Nephron progenitor cell (in vitro differentiated cells): Measurements from ENCODE around the gene GPSM1.

ENCODE experiments used
- DNase-seq: peaks from one replicate; pipeline ENCODE4 v3.0.0; 2021
- H3K27ac Mint-ChIP-seq: 2 replicates; pipeline ENCODE4 v1.8.0; 2021; ENCODE audit warnings: mild to moderate bottlenecking, moderate library complexity, mixed read lengths
- H3K27me3 Mint-ChIP-seq: 2 replicates; pipeline ENCODE4 v1.8.0; 2021; ENCODE audit warnings: mild to moderate bottlenecking, low read depth, mixed read lengths; ENCODE audit not compliant: poor library complexity
- H3K36me3 Mint-ChIP-seq: 2 replicates; pipeline ENCODE4 v1.8.0; 2021; ENCODE audit warnings: low read depth, mixed read lengths
- H3K4me1 Mint-ChIP-seq: 2 replicates; pipeline ENCODE4 v1.8.0; 2021; ENCODE audit warnings: mixed read lengths
- H3K4me3 Mint-ChIP-seq: 2 replicates; pipeline ENCODE4 v1.8.0; 2021; ENCODE audit warnings: mild to moderate bottlenecking, moderate library complexity, mixed read lengths
- H3K9me3 Mint-ChIP-seq: 2 replicates; pipeline ENCODE4 v1.8.0; 2021; ENCODE audit warnings: mild to moderate bottlenecking, moderate library complexity, mixed read lengths
- CTCF ChIP-seq: fragments of 200-600 bp; sonication (generic); IDR thresholded peaks from 2 replicates; pipeline ENCODE4 v1.5.0; 2021; ENCODE audit warnings: antibody characterized with exemption

Gene GPSM1

DNA sequence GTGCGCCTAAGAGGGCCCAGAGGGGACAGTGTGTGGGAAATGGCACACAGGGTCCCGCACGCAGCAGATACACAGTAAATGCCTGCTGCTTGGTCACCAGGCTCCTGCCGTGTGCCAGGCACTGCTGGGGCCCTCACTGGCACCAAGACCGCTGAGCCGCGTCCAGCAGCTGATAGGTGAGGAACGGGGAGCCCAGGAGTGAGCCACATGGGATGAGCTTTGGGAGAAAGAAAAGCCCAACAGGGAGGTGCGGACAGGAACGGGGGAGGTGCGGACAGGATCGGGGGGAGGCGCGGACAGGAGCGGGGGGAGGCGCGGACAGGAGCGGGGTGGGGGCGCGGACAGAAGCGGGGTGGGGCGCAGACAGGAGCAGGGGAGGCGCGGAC, 16.5 kb downstream of the GPSM1 start:
- Mint-ChIP-seq H3K4me3 (no peak overlapping the region), H3K27ac (no peak overlapping the region)

DNA sequence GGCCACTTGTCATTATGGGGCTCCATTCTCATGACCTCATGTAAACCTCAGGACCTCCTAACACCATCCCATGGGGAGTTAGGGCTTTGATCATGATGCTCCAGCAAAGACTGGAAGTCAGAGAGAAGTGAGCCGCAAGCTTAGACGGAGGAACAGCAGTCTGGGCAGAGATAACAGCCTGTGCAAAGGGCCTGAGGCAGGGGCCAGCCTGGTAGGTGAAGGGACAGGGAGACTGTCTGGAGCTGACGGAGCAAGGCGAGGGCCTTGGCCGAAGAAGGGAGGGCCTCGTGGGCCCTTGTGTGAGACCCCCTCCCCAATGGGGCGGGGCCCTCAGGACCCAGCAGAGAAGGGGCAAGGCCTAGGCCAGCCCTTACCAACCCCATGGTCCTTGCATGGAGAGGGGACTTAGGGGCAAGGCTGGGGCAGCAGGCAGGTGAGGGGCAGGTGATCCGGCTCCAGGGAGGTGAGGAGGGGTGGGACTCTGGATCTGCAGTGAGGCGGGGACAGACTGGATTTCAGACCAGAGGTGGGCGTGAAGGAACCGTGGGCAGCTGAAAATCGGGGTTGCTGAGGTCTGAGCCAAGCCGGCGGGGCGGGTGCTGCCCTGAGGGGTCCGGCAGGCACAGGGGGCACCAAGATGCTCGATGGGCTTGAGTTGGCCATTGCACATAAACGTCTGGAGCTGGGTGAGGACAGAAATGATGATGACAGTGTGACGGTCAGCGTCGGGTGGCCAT, 17.4 kb downstream of the GPSM1 start:
- no peak overlapping the region for H3K27ac Mint-ChIP-seq
- no peaks in the 10 kb centered on the region for H3K27me3 Mint-ChIP-seq
- H3K9me3 Mint-ChIP-seq, result no peaks in the 10 kb centered on the region
- DNase-seq, result no peak
- TF ChIP-seq CTCF, result no peak
- peaks cover 32% of the 10 kb centered on the region for H3K4me1 Mint-ChIP-seq
- no peaks in the 10 kb centered on the region for H3K36me3 Mint-ChIP-seq
- H3K4me3 Mint-ChIP-seq, result no peak overlapping the region

More for the DNA sequence above, 16.5 kb downstream of the GPSM1 start:
- Mint-ChIP-seq H3K4me1 (peaks cover 38% of the 10 kb centered on the region), H3K9me3 (no peaks in the 10 kb centered on the region), H3K36me3 (no peaks in the 10 kb centered on the region), H3K27me3 (no peaks in the 10 kb centered on the region)
- no peak for DNase-seq
- TF ChIP-seq CTCF, result no peak

GRCh38 chr9:136345281-136346156, 18.2 kb downstream of the GPSM1 start:
- TF ChIP-seq CTCF, result peak; percentile 40
- no peak overlapping the region for H3K4me3 Mint-ChIP-seq
- DNase-seq, result peak; percentile 74
- no peaks in the 10 kb centered on the region for H3K27me3 Mint-ChIP-seq
- no peaks in the 10 kb centered on the region for H3K36me3 Mint-ChIP-seq
- peaks cover 32% of the 10 kb centered on the region for H3K4me1 Mint-ChIP-seq
- H3K9me3 Mint-ChIP-seq, result no peaks in the 10 kb centered on the region
- no peak overlapping the region for H3K27ac Mint-ChIP-seq

DNA sequence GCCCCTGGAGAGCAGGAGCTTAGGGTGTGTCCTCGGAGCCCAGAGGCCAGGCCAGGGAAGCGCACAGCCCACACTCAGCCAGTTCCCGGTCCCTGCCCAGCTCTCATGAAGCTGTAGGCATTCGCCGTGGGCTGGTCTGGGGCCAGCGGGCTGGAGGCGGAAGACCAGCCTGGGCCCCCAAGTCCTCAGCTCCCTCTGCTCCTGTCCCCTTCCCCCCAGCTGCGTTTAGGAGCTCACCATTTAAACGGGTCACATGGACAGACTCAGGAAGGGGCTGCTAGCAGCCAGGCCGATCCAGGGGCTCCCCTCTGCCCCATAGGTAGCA, 18.8 kb downstream of the GPSM1 start:
- H3K9me3 Mint-ChIP-seq, result no peaks in the 10 kb centered on the region
- H3K27me3 Mint-ChIP-seq, result no peaks in the 10 kb centered on the region
- H3K36me3 Mint-ChIP-seq, result no peaks in the 10 kb centered on the region
- H3K27ac Mint-ChIP-seq, result no peak overlapping the region
- DNase-seq, result no peak
- TF ChIP-seq CTCF, result no peak
- peaks cover 32% of the 10 kb centered on the region for H3K4me1 Mint-ChIP-seq
- H3K4me3 Mint-ChIP-seq, result no peak overlapping the region

DNA sequence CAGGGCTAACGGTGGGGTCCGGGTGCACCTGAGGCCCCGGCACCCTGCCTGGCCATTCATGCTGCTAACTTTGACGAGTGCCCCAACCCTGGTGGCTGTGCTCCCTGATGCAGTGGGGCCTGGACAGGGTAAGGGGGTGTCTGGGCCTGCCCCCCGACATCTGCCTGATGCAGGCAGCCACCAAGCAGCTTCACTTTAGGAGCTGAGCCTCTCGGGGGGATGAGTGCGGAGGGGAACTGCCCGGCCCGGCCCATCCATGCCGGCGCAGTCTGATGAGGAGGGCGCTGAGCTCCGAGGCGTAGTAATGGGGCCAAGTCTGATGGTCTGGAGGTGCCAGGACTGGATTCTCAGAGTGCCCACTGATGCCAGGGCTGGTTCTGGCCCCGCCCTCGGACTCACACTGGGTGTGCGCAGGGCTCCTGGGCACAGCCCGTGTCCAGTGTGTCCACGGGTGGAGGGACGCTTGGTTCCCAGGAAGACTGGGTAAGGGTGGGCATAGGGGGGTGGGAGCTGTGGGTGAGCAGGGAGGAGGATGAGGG, 19.7 kb downstream of the GPSM1 start:
- peaks cover 28% of the 10 kb centered on the region for H3K4me1 Mint-ChIP-seq
- no peak for TF ChIP-seq CTCF
- H3K36me3 Mint-ChIP-seq, result no peaks in the 10 kb centered on the region
- H3K4me3 Mint-ChIP-seq, result no peak overlapping the region
- no peak for DNase-seq
- H3K27me3 Mint-ChIP-seq, result no peaks in the 10 kb centered on the region
- H3K9me3 Mint-ChIP-seq, result no peaks in the 10 kb centered on the region
- no peak overlapping the region for H3K27ac Mint-ChIP-seq
